Activated CD4-positive, alpha-beta T cell treated with anti-CD3 and anti-CD28 coated beads for 24 hours (primary cell): ENCODE measurements around the gene SPRYD4.
"Not testable (repeated sequence)": the region's sequence is repeated elsewhere in the genome, so short reads cannot be mapped to it uniquely, and the experiment has no call there.

ENCODE experiments used
- DNase-seq, 2 donors: peaks; one replicate each; pipeline ENCODE4 v3.0.0-alpha.2; 2020; ENCODE audit warnings: low read depth in 2 of 2

SPRYD4 gene

DNA sequence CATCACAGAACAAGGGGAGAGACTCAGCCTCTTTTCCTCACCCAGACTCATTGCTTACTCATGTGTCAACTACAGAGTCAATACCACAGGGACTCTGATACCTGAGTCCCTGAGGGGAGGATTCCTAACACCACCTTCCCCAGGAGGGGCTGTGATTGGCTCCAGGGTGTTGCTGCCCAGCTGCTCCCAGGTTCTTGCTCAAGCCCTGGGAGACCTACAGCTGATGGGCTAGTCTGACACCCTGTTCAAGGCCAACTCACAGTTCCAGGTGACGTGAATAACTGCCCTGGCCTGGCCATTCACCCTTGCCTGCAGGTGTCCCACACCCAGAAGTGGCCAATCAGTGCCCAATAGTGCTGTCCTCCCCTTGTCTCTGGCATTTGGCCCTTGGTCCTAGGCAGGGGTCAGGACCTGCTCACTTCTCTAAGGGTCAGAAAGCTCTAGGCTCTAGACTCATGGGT, 8.6 kb downstream of the SPRYD4 start:
- DNase-seq: no peak

DNA sequence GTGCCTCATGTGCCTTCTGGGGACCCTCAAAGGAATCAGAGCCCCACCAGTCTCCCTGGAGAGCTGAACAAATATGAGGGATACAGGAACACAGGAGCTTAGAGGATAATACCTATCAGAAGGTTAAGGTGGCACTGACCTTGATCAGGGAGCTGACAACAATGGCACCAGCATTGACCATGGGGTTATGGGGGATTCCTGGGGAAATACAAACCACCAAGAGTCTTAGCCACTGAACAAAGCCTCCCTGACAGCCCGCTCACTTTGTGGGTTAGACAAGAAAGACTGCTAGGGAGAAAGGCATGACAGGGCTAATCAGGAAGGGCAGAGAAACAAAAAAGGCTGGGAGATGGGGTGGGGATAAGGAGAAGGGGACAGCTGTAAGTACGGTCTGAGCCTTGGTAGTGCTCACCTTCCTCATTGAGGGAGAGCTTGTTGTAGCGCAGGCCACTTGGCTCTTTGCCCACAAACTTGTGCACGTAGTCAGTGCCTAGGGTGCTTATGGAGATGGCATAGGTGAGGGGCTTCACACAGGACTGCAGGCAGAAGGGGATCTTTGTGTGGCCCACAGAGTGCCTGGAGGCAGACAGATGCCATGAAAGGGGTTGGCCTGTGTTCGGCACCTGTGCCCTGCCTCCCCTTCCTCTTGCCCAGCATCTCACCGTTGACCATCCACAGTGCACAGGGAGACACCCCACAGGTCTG, 9.3 kb downstream of the SPRYD4 start:
- DNase-seq: no peak

DNA sequence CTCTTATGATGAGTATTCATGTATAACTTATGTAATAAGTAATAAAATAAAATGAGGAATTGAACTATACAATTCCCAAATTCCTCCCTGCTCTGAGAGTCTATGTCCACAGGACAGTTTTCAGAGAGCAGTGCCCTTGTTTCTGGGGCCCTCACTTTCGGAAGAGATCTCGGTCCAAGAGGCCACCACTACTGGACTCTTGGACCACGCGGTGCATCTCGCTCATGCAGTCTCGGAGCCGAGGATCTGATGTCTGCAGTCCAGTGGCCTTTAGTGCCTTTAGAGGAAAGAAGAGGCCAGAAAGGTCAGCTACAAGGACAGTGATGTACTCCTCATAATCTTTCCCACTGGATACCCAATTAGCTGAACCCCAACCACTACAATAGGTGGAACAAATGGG, 11.2 kb downstream of the SPRYD4 start:
- DNase-seq: no peak

DNA sequence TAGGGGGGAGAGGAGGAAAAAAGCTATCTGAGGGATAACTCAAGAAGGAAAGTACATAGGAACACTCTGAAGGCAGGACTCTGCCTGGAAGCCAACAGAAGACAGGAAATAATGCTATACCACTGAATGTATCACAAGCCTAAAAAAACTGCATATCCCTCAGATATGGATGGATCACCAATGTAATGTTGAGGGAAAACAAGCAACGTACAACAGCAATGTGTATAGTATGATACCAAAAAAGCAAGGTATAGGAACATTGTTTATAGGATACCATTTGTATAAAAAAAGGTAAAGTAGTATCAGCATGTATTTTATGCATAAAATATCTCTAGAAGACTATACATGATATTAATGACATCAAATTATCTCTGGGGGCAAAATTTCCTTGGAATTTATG, 16.2 kb downstream of the SPRYD4 start:
- no peak for DNase-seq

DNA sequence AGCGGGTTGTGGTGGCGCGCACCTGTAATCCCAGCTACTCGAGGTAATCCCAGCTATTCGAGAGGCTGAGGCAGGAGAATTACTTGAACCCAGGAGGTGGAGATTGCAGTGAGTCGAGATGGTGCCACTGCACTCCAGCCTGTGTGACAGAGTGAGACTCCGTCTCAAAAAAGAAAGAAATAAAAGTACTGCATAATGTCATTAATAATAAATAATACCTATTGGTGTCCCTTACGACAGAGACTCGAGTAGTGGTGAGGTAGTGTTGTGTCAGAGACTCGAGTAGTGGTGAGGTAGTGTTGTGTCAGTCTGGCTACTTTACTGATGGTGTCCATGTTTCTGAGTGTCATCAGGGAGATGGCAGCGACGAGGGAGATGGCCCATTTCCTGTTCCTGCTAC, 18.3 kb downstream of the SPRYD4 start:
- DNase-seq: no peak

DNA sequence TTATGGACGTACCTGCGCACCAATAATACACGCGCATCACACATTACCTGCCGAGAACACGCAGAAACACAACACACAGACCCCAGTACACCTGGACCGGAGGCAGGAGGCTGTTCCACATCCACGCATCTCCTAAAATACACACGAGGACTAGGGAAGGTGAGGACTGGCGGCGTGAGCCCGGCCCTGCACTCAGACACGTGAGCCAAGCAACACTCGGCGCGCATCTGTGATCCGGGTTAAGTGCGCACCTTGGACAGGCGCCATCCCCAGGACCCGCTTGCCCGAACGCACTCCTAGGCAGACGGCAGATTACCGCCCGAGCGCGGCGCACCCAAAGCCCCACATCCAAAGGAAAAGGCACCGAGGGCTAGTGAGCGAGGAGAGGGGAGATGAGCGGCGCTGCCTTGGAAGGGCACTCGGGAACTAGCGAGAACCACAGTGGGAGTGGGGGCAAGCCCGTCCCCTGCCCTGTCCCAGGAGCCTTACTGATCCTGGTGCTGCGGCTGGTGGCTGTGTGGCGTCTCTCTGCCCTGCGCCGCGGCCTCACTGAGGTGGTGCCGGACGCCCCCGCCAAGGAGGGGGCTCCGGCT, 19.2 kb downstream of the SPRYD4 start:
- DNase-seq: no peak

DNA sequence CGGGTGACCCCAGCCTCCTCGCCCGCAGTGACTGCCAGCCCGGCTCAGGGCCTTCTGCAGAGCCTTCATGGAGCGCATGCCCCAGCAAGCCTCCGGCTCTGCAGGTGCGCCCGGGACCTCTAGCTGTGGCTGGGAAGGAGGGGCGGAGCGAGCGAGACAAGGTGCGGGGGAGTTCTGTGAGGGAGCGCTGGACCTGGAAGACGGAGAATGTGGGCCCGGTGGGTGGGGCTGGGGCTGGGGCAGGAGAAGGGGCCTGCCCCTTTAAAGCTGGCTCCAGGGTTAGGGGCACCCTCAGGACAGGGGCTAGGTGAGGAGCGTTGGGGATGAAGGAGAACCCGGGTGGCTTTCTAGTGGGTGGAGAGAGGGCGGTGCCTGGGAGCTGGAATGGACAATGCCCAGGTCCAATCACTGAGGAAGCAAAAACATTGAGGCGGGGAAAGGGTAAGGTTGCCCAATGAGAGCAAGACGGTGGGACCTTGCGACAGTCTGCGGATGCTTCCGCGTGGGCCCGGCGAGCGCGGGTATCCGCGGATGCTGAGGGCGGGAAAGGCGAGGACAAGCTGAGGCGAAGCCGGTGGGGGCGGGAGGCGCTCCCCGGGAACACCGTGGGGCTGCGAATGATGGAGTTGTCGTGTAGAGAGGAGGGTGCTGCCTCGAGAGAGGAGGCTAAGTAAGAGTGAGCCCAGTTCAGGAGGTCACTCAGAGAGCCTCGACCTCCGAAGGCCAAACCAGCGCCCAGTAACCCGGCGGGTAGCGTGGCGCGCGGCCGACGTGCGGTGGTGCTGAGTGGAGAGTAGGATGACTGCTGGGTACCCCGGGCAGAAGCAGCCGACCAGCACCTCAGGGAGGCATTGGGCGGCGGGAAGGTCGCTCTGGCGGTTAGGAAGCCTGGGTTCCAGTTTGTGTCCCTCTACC, 19.9 kb downstream of the SPRYD4 start, which contains the start of gene GLS2:
Gene GLS2, minus strand, starts transcription at position 121 of the 915 bp plus-strand sequence. Its CDS starts 43 bp downstream, at position 78.
- peak; percentile 48 to 60 for DNase-seq

DNA sequence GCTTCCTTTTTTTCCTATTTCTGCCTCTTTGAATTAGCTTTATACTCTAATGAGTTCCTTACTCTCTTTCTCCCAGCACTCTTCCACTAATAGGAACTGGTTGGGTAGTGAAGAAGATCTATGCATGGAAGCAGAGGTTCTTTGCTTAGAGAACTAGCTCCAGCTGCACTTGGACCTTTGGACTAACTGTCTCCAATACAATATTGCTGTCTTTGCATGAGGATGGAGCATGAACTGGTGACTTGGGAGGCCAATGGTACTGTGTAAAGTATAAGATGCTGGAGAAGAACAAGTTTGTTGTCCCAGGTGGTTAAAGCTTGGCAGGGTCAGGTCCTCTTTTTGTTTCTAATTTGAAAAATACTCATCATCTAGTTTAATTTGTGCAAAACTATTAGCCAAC, 22.0 kb downstream of the SPRYD4 start:
- DNase-seq: no peak

DNA sequence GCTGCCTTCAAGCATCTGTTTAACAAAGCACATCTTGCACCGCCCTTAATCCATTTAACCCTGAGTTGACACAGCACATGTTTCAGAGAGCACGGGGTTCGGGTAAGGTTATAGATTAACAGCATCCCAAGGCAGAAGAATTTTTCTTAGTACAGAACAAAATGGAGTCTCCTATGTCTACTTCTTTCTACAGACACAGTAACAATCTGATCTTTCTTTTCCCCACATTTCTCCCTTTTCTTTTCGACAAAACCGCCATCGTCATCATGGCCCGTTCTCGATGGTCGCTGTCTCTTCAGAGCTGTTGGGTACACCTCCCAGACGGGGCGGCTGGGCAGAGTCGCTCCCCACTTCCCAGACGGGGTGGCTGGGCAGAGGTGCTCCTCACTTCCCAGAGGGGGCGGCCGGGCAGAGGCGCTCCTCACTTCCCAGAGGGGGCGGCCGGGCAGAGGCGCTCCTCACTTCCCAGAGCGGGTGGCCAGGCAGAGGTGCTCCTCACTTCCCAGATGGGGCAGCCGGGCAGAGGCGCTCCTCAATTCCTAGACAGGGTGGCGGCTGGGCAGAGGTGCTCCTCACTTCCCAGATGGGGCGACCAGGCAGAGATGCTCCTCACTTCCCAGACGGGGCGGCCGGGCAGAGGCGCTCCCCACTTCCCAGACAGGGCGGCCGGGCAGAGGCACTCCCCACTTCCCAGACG, 25.2 kb downstream of the SPRYD4 start:
- not testable (repeated sequence) for DNase-seq

DNA sequence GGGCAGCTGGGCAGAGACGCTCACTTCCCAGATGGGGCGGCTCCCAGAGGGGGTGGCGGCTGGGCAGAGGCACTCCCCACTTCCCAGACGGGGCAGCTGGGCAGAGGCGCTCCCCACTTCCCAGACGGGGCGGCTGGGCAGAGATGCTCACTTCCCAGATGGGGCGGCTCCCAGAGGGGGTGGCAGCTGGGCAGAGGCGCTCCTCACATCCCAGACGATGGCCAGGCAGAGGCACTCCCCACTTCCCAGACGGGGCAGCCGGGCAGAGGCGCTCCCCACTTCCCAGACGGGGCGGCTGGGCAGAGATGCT, 25.7 kb downstream of the SPRYD4 start:
- not testable (repeated sequence) for DNase-seq

DNA sequence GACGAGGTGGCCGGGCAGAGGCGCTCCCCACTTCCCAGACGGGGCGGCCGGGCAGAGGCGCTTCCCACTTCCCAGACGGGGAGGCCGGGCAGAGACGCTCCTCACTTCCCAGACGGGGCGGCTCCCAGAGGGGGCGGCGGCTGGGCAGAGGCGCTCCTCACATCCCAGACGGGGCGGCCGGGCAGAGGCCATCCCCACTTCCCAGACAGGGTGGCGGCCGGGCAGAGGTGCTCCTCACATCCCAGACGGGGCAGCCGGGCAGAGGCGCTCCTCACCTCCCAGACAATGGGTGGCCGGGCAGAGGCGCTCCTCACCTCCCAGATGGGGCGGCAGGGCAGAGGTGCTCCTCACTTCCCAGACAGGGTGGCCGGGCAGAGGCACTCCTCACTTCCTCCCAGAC, 26.1 kb downstream of the SPRYD4 start:
- not testable (repeated sequence) for DNase-seq

DNA sequence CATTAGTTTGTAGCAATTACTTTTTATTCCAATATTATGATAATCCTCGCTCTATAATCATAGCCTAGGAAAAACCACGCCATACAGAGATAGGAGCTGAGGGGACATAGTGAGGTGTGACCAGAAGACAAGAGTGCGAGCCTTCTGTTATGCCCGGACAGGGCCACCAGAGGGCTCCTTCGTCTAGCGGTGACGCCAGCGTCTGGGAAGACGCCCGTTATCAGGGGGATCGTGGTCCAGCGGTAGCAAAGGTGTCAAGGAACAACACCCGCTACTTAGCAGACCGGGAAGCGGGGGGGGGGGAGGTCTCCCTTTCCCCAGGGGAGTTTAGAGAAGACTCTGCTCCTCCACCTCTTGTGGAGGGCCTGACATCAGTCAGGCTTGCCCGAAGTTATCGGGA, 28.3 kb downstream of the SPRYD4 start:
- DNase-seq: peak; percentile 50 to 58

DNA sequence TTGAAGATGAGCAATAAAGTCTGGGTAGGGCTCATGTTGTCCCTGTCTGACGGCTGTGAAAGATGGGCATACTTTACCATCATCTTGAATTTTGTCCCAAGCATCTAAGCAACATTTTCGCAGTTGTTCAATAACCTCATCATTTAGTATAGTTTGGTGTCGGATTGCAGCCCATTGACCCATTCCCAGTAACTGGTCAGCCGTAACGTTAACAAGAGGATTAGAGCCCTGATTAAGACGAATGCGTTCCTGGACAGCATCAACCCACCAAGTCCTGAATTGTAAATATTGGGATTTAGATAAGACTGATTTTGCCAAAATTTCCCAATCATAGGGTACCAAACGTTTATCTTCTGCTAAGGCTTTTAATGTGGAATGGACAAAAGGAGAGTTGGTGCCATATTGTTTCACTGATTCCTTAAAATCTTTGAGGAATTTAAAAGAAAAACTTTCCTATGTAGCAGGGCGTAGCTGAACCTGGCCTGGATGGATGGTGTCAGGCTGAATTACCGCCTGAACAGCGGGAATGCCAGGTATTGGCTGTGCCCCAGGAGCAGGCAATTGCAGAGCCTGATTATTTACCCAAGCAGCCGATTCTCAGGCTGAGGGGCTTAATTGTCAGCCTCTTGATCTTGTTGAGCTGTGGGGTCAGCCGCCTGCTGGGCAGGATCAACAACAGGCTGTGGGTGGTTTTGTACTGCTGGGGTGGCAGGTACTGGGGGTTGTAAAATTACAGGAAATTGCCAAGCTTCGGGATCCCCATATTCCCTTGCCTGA, 29.9 kb downstream of the SPRYD4 start:
- DNase-seq: not testable (repeated sequence)

DNA sequence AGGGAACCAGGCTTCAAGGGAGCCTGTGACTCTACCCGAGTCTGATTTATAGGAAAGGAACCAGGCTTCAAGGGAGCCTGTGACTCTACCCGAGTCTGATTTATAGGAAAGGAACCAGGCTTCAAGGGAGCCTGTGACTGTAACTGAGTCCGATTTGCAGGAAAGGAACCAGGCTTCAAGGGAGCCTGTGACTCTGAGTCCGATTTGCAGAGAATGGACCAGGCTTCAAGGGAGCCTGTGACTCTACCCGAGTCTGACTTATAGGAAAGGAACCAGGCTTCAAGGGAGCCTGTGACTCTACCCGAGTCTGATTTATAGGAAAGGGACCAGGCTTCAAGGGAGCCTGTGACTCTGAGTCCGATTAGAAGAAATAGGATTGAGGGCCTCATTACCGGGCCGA, 31.1 kb downstream of the SPRYD4 start:
- DNase-seq: not testable (repeated sequence)

DNA sequence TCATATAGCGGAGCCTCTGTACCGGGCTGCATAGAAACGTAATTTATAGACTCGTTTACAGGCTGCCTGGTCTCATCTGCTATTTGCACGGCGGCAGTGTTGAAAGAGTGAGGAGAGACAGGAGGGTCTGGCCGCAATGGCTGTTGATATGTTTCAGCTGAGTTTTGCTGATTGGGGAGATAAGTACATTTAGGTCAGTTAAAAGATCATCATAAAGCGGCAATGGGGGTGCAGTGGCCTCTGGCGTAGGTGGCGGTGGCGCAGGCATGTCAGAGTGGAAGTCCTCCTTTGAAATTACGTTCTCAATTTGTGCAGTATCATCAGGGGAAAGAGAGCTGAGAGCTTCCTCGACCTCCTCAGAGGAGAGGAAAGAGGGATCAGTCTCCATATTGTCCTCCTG, 31.5 kb downstream of the SPRYD4 start:
- DNase-seq: not testable (repeated sequence)

DNA sequence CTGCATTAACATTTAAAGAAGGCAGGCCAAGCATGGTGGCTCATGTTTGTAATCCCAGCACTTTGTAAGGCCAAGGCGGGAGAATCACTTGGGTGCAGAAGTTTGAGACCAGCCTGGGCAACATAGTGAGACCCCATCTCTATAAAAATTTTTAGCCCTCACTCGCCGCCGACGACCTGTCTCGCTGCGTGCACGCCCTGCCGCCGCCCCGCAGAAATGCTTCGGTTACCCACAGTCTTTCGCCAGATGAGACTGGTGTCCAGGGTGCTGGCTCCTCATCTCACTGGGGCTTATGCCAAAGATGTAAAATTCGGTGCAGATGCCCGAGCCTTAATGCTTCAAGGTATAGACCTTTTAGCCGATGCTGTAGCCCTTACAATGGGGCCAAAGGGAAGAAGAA, 42.4 kb downstream of the SPRYD4 start:
- no peak for DNase-seq

DNA sequence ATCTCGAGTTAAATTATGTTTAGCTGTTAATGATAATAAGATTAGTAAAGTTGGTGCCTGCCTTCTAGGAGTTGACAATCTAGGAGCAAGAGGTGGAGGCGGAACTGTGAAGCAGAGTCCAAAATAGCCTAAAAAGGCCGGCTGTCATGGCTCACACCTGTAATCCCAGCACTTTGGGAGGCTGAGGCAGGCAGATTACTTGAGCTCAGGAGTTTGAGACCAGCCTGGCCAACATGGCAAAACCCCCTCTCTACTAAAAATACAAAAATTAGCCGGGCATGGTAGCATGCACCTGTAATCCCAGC, 45.6 kb downstream of the SPRYD4 start:
- not testable (repeated sequence) for DNase-seq

DNA sequence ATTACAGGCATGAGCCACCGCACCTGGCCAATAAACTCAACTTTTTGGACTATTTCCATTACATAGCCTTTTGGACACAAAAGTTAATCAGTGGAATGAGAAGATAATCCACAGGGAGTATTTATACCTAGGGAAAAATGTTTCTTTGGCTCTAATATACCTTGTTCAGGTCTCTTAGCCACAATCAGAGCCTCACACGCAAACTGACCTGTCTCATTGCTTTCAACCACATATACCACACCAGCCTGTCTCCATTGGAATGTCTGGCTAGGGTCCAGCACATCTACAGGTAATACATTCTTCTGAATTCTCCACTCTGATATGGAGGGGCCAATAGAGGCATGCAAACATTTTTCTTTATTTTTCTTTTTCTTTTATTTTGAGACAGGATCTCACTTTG, 49.5 kb downstream of the SPRYD4 start:
- DNase-seq: no peak

DNA sequence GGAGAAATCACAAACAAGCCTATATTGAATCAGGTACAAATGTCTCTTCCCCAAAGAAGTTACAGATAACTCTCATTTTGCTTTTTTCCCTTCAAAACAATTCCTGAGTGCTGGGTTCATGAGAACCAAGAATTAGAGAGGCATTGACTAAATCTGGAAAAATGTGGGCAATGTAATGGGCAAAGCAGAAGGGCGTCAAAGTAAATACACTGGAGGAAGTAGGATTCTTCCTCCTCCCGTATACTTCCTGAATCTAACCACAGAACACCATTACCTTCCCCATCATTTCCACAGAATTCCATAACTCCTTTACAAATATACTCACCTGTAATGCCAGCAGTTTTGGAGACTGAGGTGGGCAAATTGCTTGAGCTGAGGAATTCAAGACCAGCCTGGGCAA, 50.2 kb downstream of the SPRYD4 start:
- DNase-seq: no peak

DNA sequence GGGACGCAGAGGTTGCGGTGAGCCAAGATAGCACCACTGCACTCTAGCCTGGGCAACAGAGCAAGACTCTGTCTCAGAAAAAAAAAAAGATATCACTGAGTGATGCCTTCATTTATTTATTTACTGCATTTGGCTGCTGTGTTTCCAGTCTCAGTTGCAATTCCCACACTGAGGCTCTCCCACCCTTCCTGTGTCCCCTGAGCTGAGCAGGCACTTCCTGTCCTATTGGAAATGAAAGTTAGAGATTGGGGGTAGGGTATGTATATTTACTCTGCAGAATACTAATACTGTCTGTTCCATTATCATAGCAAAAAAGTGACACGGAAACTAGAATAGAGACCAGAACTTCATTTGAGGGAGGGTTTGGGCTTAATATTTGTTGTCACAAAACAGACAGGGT, 51.7 kb downstream of the SPRYD4 start:
- no peak for DNase-seq

DNA sequence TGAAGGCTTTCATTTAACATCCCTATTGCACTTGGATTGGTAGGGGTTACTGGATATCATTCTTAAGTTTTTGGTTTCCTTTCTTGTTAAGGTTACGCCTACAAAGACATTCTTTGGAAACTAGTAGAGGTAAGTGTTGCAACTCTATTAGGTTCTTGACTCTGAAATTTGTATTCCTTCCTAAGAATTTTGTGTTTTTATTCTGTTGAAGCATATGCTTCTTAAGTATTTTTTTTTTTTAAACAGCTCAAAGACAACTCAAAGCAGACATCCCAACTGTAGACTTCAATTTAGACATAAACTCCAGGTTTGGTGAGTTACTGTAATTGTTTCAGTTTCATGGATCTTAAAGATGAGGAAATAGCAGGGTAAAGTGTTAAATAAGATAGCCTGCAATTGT, 52.1 kb downstream of the SPRYD4 start:
- DNase-seq: no peak
